GM12874 (cell line): ENCODE measurements around the gene NEU4.
A peak's percentile ranks its signal among the peaks of the same experiment; 100 is the strongest.

Experiments
- CTCF ChIP-seq: IDR thresholded peaks from 2 replicates; pipeline ENCODE4 v1.5.1; 2011; ENCODE audit warnings: low read depth, mild to moderate bottlenecking, control low read depth, low read length, moderate library complexity; ENCODE audit not compliant: insufficient read depth

NEU4 gene

GRCh38 chr2:241799522-241800197 lies 9.3 kb upstream of the NEU4 start:
- TF ChIP-seq CTCF, result no peak

DNA sequence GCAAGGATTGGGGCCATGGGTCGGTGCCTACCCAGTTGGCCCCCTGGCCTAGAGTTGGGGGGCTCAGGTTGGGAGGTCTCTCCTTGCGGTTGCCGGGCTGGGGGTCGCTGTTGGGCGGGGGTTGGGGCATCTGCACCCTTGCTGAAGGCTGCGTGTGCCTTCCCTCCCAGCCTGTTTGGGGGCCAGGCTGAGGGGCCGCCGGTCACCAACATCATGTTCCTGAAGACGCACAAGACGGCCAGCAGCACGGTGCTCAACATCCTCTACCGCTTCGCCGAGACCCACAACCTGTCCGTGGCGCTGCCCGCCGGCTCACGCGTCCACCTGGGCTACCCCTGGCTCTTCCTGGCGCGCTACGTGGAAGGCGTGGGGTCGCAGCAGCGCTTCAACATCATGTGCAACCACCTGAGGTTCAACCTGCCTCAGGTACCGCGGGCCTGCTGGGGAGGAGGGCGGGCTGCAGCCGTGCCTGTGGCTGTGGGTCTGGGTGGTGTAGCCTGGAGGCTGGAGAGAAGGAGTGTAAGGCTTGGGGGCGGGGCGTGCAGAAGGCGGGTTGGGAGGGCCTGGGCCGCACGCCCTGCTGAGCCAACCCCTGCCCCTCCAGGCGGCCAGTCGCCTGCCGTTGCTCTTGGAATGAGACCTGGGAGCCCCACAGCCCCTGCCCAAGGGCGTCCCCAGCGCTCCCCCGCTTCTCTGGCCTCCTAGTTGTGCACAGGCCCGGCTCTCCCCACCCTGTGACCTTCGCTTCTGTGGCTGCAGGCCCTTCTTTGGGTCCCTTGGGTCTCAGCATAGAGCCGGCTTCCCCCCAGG lies 7.2 kb upstream of the NEU4 start:
- TF ChIP-seq CTCF, result no peak

DNA sequence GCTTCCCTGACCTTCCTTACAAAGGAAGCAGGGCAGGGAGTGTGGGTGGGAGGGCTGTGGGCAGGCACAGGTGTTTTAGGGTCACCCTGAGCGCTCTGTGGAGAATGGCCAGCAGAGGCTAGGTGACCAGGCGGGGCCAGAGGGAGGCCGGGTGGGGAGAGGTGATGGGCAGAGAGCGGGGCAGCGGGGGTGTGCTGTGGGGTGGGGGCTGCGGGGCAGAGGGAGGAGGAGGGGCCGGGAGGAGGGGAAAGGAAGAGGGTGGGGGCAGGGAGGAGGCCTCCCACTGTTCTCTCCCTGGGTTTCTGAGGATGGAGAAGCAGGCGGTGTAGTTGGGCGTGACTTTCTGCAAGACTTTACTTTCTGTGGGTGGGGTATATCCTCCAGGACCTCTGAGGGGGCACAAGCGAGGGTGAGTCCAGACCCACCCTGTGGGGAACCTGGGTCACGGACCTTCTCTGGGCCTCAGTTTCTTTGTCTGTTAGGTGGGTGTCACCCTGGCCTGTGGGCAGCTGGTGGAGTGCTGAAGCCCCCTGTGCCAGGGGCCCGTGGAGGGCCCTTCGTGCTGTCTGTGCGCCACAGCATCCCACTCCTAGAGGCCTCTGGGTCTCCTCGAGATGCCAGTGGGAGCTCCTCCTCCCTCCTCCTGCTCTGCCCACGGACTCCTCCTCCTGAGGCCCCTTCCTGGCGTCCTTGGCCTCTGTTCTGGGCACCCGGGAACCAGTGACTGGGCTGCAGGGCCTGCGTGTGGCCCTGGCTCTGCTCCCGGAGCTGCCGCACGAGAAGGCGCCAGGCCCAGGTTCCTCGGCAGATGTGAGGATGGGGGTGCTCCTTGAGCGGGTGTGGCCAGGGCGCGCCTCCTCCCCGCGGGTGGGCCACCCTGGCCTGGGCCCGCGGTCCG lies 6.3 kb upstream of the NEU4 start:
- TF ChIP-seq CTCF, result no peak

- TF ChIP-seq CTCF, result no peak
These were observed 5.3 kb upstream of the NEU4 start for GRCh38 chr2:241803387-241804325.

DNA sequence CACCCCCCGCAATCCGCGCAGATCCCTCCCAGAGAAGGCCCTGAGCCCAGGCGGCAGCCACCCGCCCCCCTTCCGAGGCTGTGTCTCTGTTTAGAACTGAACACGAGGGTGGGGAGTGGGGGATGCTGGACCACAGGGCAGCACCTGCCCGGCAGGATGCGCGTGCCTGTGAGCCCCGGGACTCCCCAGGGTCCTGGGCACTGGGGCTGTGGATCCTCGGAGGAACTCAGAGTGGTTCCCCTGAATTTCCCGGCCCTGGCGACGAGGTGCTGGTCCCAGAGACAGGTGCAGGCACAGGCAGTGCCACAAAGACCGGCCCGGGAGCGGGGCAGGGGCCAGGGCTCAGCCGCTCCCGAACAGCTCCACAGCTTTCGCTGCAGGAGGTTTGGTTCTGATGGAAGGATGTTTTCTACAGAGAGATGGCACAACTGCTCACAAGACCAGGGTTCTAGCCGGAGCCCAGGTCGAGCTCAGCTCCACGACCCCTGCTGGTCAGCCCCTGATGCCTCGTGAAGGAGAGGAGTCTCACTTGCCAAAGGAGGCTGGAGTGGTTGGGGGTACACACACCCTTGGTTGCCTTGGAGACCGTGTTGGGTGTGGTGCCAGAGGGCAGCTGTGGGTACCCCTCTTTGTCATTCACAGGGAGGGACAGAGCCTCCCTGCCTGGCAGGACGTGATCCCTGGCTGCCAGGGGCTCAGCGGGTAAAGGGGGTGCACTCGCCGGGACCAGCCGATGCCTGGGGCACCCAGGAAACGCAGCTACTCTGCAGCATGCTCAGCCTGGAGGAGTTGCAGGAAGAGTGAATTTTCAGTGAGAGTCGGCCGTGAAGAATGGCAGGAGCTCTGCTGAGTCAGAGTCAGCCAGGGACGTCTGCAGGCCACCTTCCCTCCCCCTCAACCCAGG lies 4.4 kb upstream of the NEU4 start:
- peak; percentile 43 for TF ChIP-seq CTCF

DNA sequence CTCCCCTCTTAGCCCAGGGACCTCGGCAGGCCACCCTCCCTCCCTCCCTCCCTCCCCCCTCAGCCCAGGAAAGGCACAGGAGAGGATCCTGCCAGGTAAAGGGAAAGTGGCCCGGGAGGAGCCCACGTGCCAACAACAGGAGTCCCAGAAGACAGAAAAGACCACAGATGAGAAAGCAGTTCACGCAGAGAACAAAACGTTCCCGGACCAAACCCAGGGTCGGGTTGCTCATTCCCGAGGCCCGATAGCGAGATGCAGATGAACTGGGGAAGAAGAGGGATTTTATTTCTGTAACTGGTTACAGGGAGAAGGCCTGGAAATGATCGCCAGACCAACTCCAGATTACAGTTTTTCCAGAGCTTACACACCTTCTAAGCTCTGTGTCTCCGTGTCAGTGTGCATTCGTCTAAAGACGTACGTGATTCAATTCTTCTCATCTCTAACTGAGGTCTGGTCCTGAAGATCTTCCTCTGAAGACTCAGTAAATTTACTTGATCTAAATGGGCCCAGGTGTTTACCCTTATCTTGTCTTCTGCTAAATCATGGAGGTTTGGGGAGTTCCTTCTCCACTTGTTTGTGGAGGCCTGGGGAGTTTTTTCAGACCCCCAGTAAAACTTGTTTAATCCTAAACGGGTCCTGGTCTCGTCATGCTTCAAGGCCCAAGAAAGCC lies 807 bp upstream of the NEU4 start:
- TF ChIP-seq CTCF, result no peak
